Measurements from ENCODE around the gene ERC1.
"Not testable (repeated sequence)": the region's sequence is repeated elsewhere in the genome, so short reads cannot be mapped to it uniquely, and the experiment has no call there.

The ERC1 gene

GRCh38 chr12:1293901-1294300, 302.9 kb downstream of the ERC1 start:
- DNase-seq = no peak

GRCh38 chr12:1297206-1297605, 306.2 kb downstream of the ERC1 start:
- no peak for DNase-seq

- DNase-seq = no peak
Observed at GRCh38 chr12:1297639-1298175, 306.7 kb downstream of the ERC1 start.

GRCh38 chr12:1300460-1300859, 309.4 kb downstream of the ERC1 start:
- DNase-seq = no peak

GRCh38 chr12:1302201-1302870, 311.3 kb downstream of the ERC1 start:
- no peak for DNase-seq

- DNase-seq = no peak
Observed at GRCh38 chr12:1305063-1305434, 314.0 kb downstream of the ERC1 start.

GRCh38 chr12:1305791-1306500, 314.9 kb downstream of the ERC1 start:
- DNase-seq = no peak

GRCh38 chr12:1306817-1307216, 315.8 kb downstream of the ERC1 start:
- no peak for DNase-seq

- DNase-seq = no peak
Observed at GRCh38 chr12:1307796-1308195, 316.8 kb downstream of the ERC1 start.

GRCh38 chr12:1309613-1310012, 318.6 kb downstream of the ERC1 start:
- no peak for DNase-seq

- DNase-seq = no peak
Observed at GRCh38 chr12:1310653-1311052, 319.6 kb downstream of the ERC1 start.

- no peak for DNase-seq
Observed at GRCh38 chr12:1311145-1311544, 320.1 kb downstream of the ERC1 start.

- DNase-seq = no peak
Observed at GRCh38 chr12:1313906-1314305, 322.9 kb downstream of the ERC1 start.

GRCh38 chr12:1314523-1314922, 323.5 kb downstream of the ERC1 start:
- DNase-seq = no peak

GRCh38 chr12:1316991-1317390, 326.0 kb downstream of the ERC1 start:
- DNase-seq = not testable (repeated sequence)

GRCh38 chr12:1318327-1319031, 327.5 kb downstream of the ERC1 start:
- no peak for DNase-seq

GRCh38 chr12:1319212-1319611, 328.2 kb downstream of the ERC1 start:
- DNase-seq = no peak

GRCh38 chr12:1320021-1320420, 329.0 kb downstream of the ERC1 start:
- DNase-seq = no peak

GRCh38 chr12:1322821-1323220, 331.8 kb downstream of the ERC1 start:
- DNase-seq = no peak

GRCh38 chr12:1324099-1324498, 333.1 kb downstream of the ERC1 start:
- DNase-seq = no peak

GRCh38 chr12:1324910-1325309, 333.9 kb downstream of the ERC1 start:
- DNase-seq = no peak

- no peak for DNase-seq
Observed at GRCh38 chr12:1325666-1326065, 334.6 kb downstream of the ERC1 start.

GRCh38 chr12:1326258-1326657, 335.2 kb downstream of the ERC1 start:
- no peak for DNase-seq

- DNase-seq = no peak
Observed at GRCh38 chr12:1328391-1328790, 337.4 kb downstream of the ERC1 start.
